ENCODE measurements around the gene RAB6A. TPM values are rescaled to one million over a fixed set of nuclear protein-coding genes. Genes with fewer than 3 reads are reported as not detected.
"Not testable (repeated sequence)": the region's sequence is repeated elsewhere in the genome, so short reads cannot be mapped to it uniquely, and the experiment has no call there.

Gene RAB6A
- total RNA-seq, 1 experiment from 2014 or later, result 172 TPM

GRCh38 chr11:73746701-73747100, 14.2 kb downstream of the RAB6A start:
- Mint-ChIP-seq H3K27me3 (ENCODE audit: insufficient read depth, unreplicated experiment) (no peaks in the 10 kb centered on the region), H3K4me1 (ENCODE audit: insufficient read depth, unreplicated experiment) (peaks cover 9% of the 10 kb centered on the region), H3K9me3 (ENCODE audit: unreplicated experiment) (no peaks in the 10 kb centered on the region), H3K36me3 (ENCODE audit: insufficient read depth, unreplicated experiment) (peaks cover 29% of the 10 kb centered on the region), H3K4me3 (ENCODE audit: unreplicated experiment) (no peak overlapping the region), H3K27ac (ENCODE audit: low read depth, unreplicated experiment) (no peak overlapping the region)
- no peak for DNase-seq (ENCODE audit: unreplicated experiment)
- intact Hi-C loops (cut with micrococcal nuclease), result no loop called here
- TF ChIP-seq CTCF (IDR thresholded peaks at IDR 0.05; ENCODE audit: unreplicated experiment), result no peak
- CTCF ChIA-PET, result interaction anchor here (0.7 kb wide), 1 partner anchor 56 kb away, joined by 7 read pairs; no protein-coding TSS in a partner anchor
- POLR2A ChIA-PET, result interaction anchor here (1.3 to 1.5 kb wide), 2 partner anchors 11 to 12 kb away, joined by 4 to 5 read pairs; no protein-coding TSS in a partner anchor
- BruUV-seq (replicated peaks), result no TSS peak

GRCh38 chr11:73743045-73743444, 17.8 kb downstream of the RAB6A start:
- H3K27me3 Mint-ChIP-seq (ENCODE audit: insufficient read depth, unreplicated experiment), result no peaks in the 10 kb centered on the region
- H3K4me1 Mint-ChIP-seq (ENCODE audit: insufficient read depth, unreplicated experiment), result no peaks in the 10 kb centered on the region
- DNase-seq (ENCODE audit: unreplicated experiment), result no peak
- H3K4me3 Mint-ChIP-seq (ENCODE audit: unreplicated experiment), result no peak overlapping the region
- ChIA-PET POLR2A (interaction anchor here (1.2 kb wide), 1 partner anchor 10 kb away, joined by 5 read pairs; no protein-coding TSS in a partner anchor), CTCF (interaction anchor here (0.7 kb wide), 1 partner anchor 823 kb away, joined by 3 read pairs; no protein-coding TSS in a partner anchor)
- intact Hi-C loops (cut with micrococcal nuclease), result no loop called here
- H3K36me3 Mint-ChIP-seq (ENCODE audit: insufficient read depth, unreplicated experiment), result peaks cover 12% of the 10 kb centered on the region
- no peaks in the 10 kb centered on the region for H3K9me3 Mint-ChIP-seq (ENCODE audit: unreplicated experiment)
- no peak overlapping the region for H3K27ac Mint-ChIP-seq (ENCODE audit: low read depth, unreplicated experiment)
- TF ChIP-seq CTCF (IDR thresholded peaks at IDR 0.05; ENCODE audit: unreplicated experiment), result no peak
- BruUV-seq (replicated peaks), result no TSS peak

DNA sequence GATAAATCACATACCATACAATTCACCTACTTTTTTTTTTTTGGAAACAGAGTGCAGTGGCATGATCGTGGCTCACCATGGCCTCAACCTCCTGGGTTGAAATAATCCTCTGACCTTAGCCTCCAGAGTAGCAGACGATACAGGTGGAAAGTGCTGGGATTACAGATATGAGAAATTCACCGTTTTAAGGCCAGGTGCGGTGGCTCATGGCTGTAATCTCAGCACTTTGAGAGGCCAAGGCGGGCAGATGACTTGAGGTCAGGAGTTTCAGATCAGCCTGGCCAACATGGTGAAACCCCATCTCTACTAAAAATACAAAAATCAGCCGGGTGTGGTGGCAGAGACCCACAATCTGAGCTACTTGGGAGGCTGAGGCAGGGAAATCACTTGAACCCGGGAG, 24.9 kb downstream of the RAB6A start:
- POLR2A ChIA-PET; BruUV-seq (replicated peaks); H3K9me3 Mint-ChIP-seq (ENCODE audit: unreplicated experiment); CTCF ChIA-PET; H3K4me1 Mint-ChIP-seq (ENCODE audit: insufficient read depth, unreplicated experiment); H3K27me3 Mint-ChIP-seq (ENCODE audit: insufficient read depth, unreplicated experiment); DNase-seq (ENCODE audit: unreplicated experiment); H3K27ac Mint-ChIP-seq (ENCODE audit: low read depth, unreplicated experiment); H3K4me3 Mint-ChIP-seq (ENCODE audit: unreplicated experiment); intact Hi-C loops (cut with micrococcal nuclease): not testable (repeated sequence)
- H3K36me3 Mint-ChIP-seq (ENCODE audit: insufficient read depth, unreplicated experiment), result peaks cover 32% of the 10 kb centered on the region

- Mint-ChIP-seq H3K4me3 (ENCODE audit: unreplicated experiment) (no peak overlapping the region), H3K27me3 (ENCODE audit: insufficient read depth, unreplicated experiment) (no peaks in the 10 kb centered on the region), H3K27ac (ENCODE audit: low read depth, unreplicated experiment) (no peak overlapping the region), H3K9me3 (ENCODE audit: unreplicated experiment) (no peaks in the 10 kb centered on the region), H3K4me1 (ENCODE audit: insufficient read depth, unreplicated experiment) (peaks cover 6% of the 10 kb centered on the region), H3K36me3 (ENCODE audit: insufficient read depth, unreplicated experiment) (peaks cover 40% of the 10 kb centered on the region)
- TF ChIP-seq CTCF (IDR thresholded peaks at IDR 0.05; ENCODE audit: unreplicated experiment), result no peak
- intact Hi-C loops (cut with micrococcal nuclease), result no loop called here
- ChIA-PET CTCF (interaction anchor here (0.9 kb wide), 1 partner anchor 15 kb away, joined by 3 read pairs; no protein-coding TSS in a partner anchor), POLR2A (no interaction called here)
- no TSS peak for BruUV-seq (replicated peaks)
- DNase-seq (ENCODE audit: unreplicated experiment), result no peak
These were observed 25.9 kb downstream of the RAB6A start for GRCh38 chr11:73734993-73735392.

- H3K4me3 Mint-ChIP-seq (ENCODE audit: unreplicated experiment); intact Hi-C loops (cut with micrococcal nuclease); H3K27me3 Mint-ChIP-seq (ENCODE audit: insufficient read depth, unreplicated experiment); BruUV-seq (replicated peaks); DNase-seq (ENCODE audit: unreplicated experiment); H3K27ac Mint-ChIP-seq (ENCODE audit: low read depth, unreplicated experiment); H3K9me3 Mint-ChIP-seq (ENCODE audit: unreplicated experiment); H3K4me1 Mint-ChIP-seq (ENCODE audit: insufficient read depth, unreplicated experiment): not testable (repeated sequence)
- POLR2A ChIA-PET, result interaction anchor here (0.7 kb wide), 1 partner anchor 54 kb away, joined by 3 read pairs; the partner anchor contains the start of gene MRPL48
- CTCF ChIA-PET, result interaction anchor here (0.9 kb wide), 1 partner anchor 14 kb away, joined by 3 read pairs; no protein-coding TSS in a partner anchor
- peaks cover 47% of the 10 kb centered on the region for H3K36me3 Mint-ChIP-seq (ENCODE audit: insufficient read depth, unreplicated experiment)
These were observed 26.9 kb downstream of the RAB6A start for GRCh38 chr11:73734011-73734410.

- H3K9me3 Mint-ChIP-seq (ENCODE audit: unreplicated experiment); intact Hi-C loops (cut with micrococcal nuclease); H3K4me3 Mint-ChIP-seq (ENCODE audit: unreplicated experiment); POLR2A ChIA-PET; BruUV-seq (replicated peaks); H3K27me3 Mint-ChIP-seq (ENCODE audit: insufficient read depth, unreplicated experiment); CTCF ChIA-PET; DNase-seq (ENCODE audit: unreplicated experiment); H3K27ac Mint-ChIP-seq (ENCODE audit: low read depth, unreplicated experiment); H3K4me1 Mint-ChIP-seq (ENCODE audit: insufficient read depth, unreplicated experiment): not testable (repeated sequence)
- peaks cover 54% of the 10 kb centered on the region for H3K36me3 Mint-ChIP-seq (ENCODE audit: insufficient read depth, unreplicated experiment)
These were observed 27.9 kb downstream of the RAB6A start for GRCh38 chr11:73732936-73733335.

All from MCF 10A (cell line).